IMR-90 (cell line): ENCODE measurements around the gene PRKCH. TPM values are rescaled to one million over a fixed set of nuclear protein-coding genes. Genes with fewer than 3 reads are reported as not detected.
"Not testable (repeated sequence)": the region's sequence is repeated elsewhere in the genome, so short reads cannot be mapped to it uniquely, and the experiment has no call there.

Source experiments
- ATAC-seq: fragments of 200-7000 bp; cut with Tn5 transposase; 2 replicates; pipeline ENCODE4 v1.9.1; 2020; ENCODE audit warnings: low read depth, mild to moderate bottlenecking, moderate library complexity
- BruUV-seq: library from RNA; stranded (reverse); fragments of 400-500 nt; replicated peaks from 2 replicates; lab custom pipeline; 2021; lab: Mats Ljungman, UMichigan
- CTCF ChIA-PET: fragments of 300-600 bp; formaldehyde crosslinking; extraction: SDS; loops from one replicate; lab custom pipeline; 2021; ENCODE audit warnings: antibody characterized with exemption; lab: Yijun Ruan, JAX
- POLR2A ChIA-PET: fragments of 300-600 bp; sonication (Branson Sonifier 250); formaldehyde crosslinking; loops from one replicate; lab custom pipeline; 2022; ENCODE audit warnings: antibody characterized with exemption; ENCODE audit not compliant: unreplicated experiment; lab: Charles Lee
- DNase-seq: peaks from one replicate; pipeline ENCODE4 v3.0.0; 2013
- H2AFZ ChIP-seq: replicated peaks from 2 replicates; pipeline ENCODE3; 2013; ENCODE audit warnings: low read length, mild to moderate bottlenecking; ENCODE audit not compliant: poor library complexity
- H2AK5ac ChIP-seq: 2 replicates; pipeline ENCODE4 v1.6.1; 2013; ENCODE audit warnings: low read depth, low read length, inconsistent platforms
- H2AK9ac ChIP-seq: replicated peaks from 2 replicates; pipeline ENCODE3; 2013; ENCODE audit warnings: mild to moderate bottlenecking, low read depth, low read length, moderate library complexity; ENCODE audit not compliant: poor library complexity
- H2BK120ac ChIP-seq: 2 replicates; pipeline ENCODE4 v1.6.1; 2013; ENCODE audit warnings: low read depth, low read length, inconsistent platforms
- H2BK15ac ChIP-seq: 3 replicates; pipeline ENCODE4 v1.6.1; 2013; ENCODE audit warnings: low read depth, low read length, inconsistent platforms
- H2BK20ac ChIP-seq: 2 replicates; pipeline ENCODE4 v1.6.1; 2013; ENCODE audit warnings: low read depth, mild to moderate bottlenecking, inconsistent platforms, low read length, moderate library complexity
- H2BK5ac ChIP-seq: 2 replicates; pipeline ENCODE4 v1.6.1; 2013; ENCODE audit warnings: mild to moderate bottlenecking, low read depth, low read length, inconsistent platforms; ENCODE audit not compliant: poor library complexity, severe bottlenecking
- H3K14ac ChIP-seq: replicated peaks from 2 replicates; pipeline ENCODE4 v1.6.1; 2013; ENCODE audit warnings: low read depth, low read length, inconsistent platforms
- H3K18ac ChIP-seq: 2 replicates; pipeline ENCODE4 v1.6.1; 2013; ENCODE audit warnings: low read depth, low read length, control low read depth
- H3K23ac ChIP-seq: 2 replicates; pipeline ENCODE4 v1.6.1; 2013; ENCODE audit warnings: low read depth, low read length, inconsistent platforms
- H3K27ac ChIP-seq: 2 replicates; pipeline ENCODE4 v1.5.1; 2013; ENCODE audit warnings: mild to moderate bottlenecking, control low read depth, low read length; ENCODE audit not compliant: insufficient read depth
- H3K27me3 ChIP-seq: 2 replicates; pipeline ENCODE4 v1.6.1; 2013; ENCODE audit warnings: low read length; ENCODE audit not compliant: control insufficient read depth, insufficient read depth
- H3K36me3 ChIP-seq: 2 replicates; pipeline ENCODE4 v1.6.1; 2013; ENCODE audit warnings: low read length, mixed read lengths; ENCODE audit not compliant: control insufficient read depth, insufficient read depth
- H3K4ac ChIP-seq: 2 replicates; pipeline ENCODE4 v1.6.1; 2013; ENCODE audit warnings: low read depth, low read length, inconsistent platforms
- H3K4me1 ChIP-seq: 2 replicates; pipeline ENCODE4 v1.6.1; 2013; ENCODE audit warnings: low read length, mixed read lengths; ENCODE audit not compliant: control insufficient read depth, insufficient read depth
- H3K4me2 ChIP-seq: 2 replicates; pipeline ENCODE4 v1.6.1; 2013; ENCODE audit warnings: low read depth, mild to moderate bottlenecking, control low read depth, low read length, moderate library complexity
- H3K4me3 ChIP-seq: 2 replicates; pipeline ENCODE4 v1.5.1; 2013; ENCODE audit warnings: low read depth, mild to moderate bottlenecking, control low read depth, low read length, moderate library complexity; ENCODE audit not compliant: insufficient read depth
- H3K56ac ChIP-seq: 2 replicates; pipeline ENCODE4 v1.6.1; 2013; ENCODE audit warnings: low read length, inconsistent platforms; ENCODE audit not compliant: insufficient read depth; ENCODE audit errors: extremely low read depth
- H3K79me1 ChIP-seq, 2 experiments: 2 replicates each; pipeline ENCODE4 v1.6.1; 2013; ENCODE audit warnings: low read length in 2 of 2, inconsistent platforms in 1 of 2, low read depth in 1 of 2
- H3K9ac ChIP-seq: 2 replicates; pipeline ENCODE4 v1.6.1; 2013; ENCODE audit warnings: low read depth, low read length, control low read depth
- H3K9me1 ChIP-seq: 2 replicates; pipeline ENCODE4 v1.6.1; 2013; ENCODE audit warnings: low read length, inconsistent platforms; ENCODE audit not compliant: insufficient read depth
- H3K9me3 ChIP-seq: 2 replicates; pipeline ENCODE4 v1.6.1; 2013; ENCODE audit warnings: low read length; ENCODE audit not compliant: control insufficient read depth, insufficient read depth
- H4K20me1 ChIP-seq: 2 replicates; pipeline ENCODE4 v1.6.1; 2013; ENCODE audit warnings: low read length, inconsistent platforms; ENCODE audit not compliant: insufficient read depth
- H4K5ac ChIP-seq: 2 replicates; pipeline ENCODE4 v1.6.1; 2013; ENCODE audit warnings: mild to moderate bottlenecking, low read depth, low read length, control low read depth
- H4K8ac ChIP-seq, 2 experiments: 2 replicates each; pipeline ENCODE4 v1.6.1; 2013; ENCODE audit warnings: low read depth in 2 of 2, low read length in 2 of 2, control low read depth in 1 of 2, inconsistent platforms in 1 of 2
- H4K91ac ChIP-seq: 2 replicates; pipeline ENCODE4 v1.6.1; 2013; ENCODE audit warnings: low read depth, low read length, inconsistent platforms; ENCODE audit not compliant: insufficient read depth
- WGBS, 2 experiments: methylation state at CpG; one replicate each; pipeline versions ENCODE4 v1.1.5 to v1.1.7; 2013; ENCODE audit warnings: missing lambda C conversion rate in 2 of 2; ENCODE audit not compliant: insufficient read length in 1 of 2; ENCODE audit errors: extremely low coverage in 2 of 2; 5-methylcytosine and 5-hydroxymethylcytosine counted together
- dilution Hi-C: fragments of 300-500 bp; cut with HindIII; formaldehyde crosslinking; loops from one replicate; pipeline ENCODE4 v1.14.3; 2018; ENCODE audit warnings: low sequenced_read_pairs; ENCODE audit not compliant: unreplicated experiment
- in situ Hi-C: fragments of 300-500 bp; cut with MboI; formaldehyde crosslinking; loops from 3 replicates; pipeline ENCODE4 v1.14.3; 2019; ENCODE audit warnings: low sequenced_read_pairs, inconsistent platforms, mixed read lengths
- intact Hi-C: fragments of 100-400 bp; cut with micrococcal nuclease; formaldehyde crosslinking; loops from 2 replicates; pipeline ENCODE4 v1.10.0; 2022
- polyA plus RNA-seq, 3 experiments: library from polyadenylated mRNA; depleted of rRNA; stranded (reverse); fragments of >200 nt; gene quantifications; 2 replicates each; pipeline ENCODE4 v1.2.3, GENCODE V29; 2012; ENCODE audit warnings: low replicate concordance in 1 of 3
- total RNA-seq: library from RNA; depleted of rRNA; stranded (reverse); fragments of >200 nt; gene quantifications from 2 replicates; pipeline ENCODE4 v1.2.3, GENCODE V29; 2012

The PRKCH gene
- total and polyA plus RNA-seq, 2 of the 4 experiments (the other 2 are of a cell fraction), result 1.6 to 2.3 TPM

- in situ Hi-C loops, H4K5ac ChIP-seq, H3K9ac ChIP-seq, H3K9me1 ChIP-seq, H2AFZ ChIP-seq, ATAC-seq, H3K27ac ChIP-seq, H3K4me3 ChIP-seq, POLR2A ChIA-PET, H2AK5ac ChIP-seq, H2AK9ac ChIP-seq, intact Hi-C loops, BruUV-seq, dilution Hi-C loops, H3K79me1 ChIP-seq, H4K20me1 ChIP-seq, H3K18ac ChIP-seq, H2BK20ac ChIP-seq, H3K36me3 ChIP-seq, H3K4me1 ChIP-seq, H4K91ac ChIP-seq, H3K9me3 ChIP-seq, DNase-seq, H3K56ac ChIP-seq, H3K23ac ChIP-seq, H2BK5ac ChIP-seq, H4K8ac ChIP-seq, H3K4ac ChIP-seq, H2BK15ac ChIP-seq, H2BK120ac ChIP-seq, H3K14ac ChIP-seq, CTCF ChIA-PET, H3K4me2 ChIP-seq: not testable (repeated sequence)
- WGBS, 2 experiments, result no CpG with 5 or more reads among the region's 4 CpGs
- peaks cover 48% of the 10 kb centered on the region for H3K27me3 ChIP-seq
These were observed 94.6 kb downstream of the PRKCH start for GRCh38 chr14:61415934-61416333.
